K562 (cell line): ENCODE measurements around the gene HMGN1. TPM values are rescaled to one million over a fixed set of nuclear protein-coding genes. Genes with fewer than 3 reads are reported as not detected.

Experiments
- BACH1 ChIP-seq: fragments of 200-800 bp; sonication (Bioruptor generic); IDR thresholded peaks from 2 replicates; pipeline ENCODE4 v1.6.1; 2016; ENCODE audit warnings: missing genetic modification characterization, missing compliant biosample characterization
- BCL6 ChIP-seq: fragments of 250-450 bp; sonication (Bioruptor Pico); IDR thresholded peaks from 2 replicates; pipeline ENCODE4 v1.4.0; 2020
- BCOR ChIP-seq: fragments of 450-650 bp; IDR thresholded peaks from 2 replicates; pipeline ENCODE4 v1.6.1; 2016
- DIDO1 ChIP-seq: fragments of 450-650 bp; IDR thresholded peaks from 2 replicates; pipeline ENCODE4 v1.6.1; 2016; ENCODE audit warnings: low read depth, missing biosample characterization, missing genetic modification characterization
- ETV1 ChIP-seq: fragments of 450-650 bp; conservative IDR thresholded peaks from 2 replicates; pipeline ENCODE4 v1.6.1; 2016; ENCODE audit warnings: missing genetic modification characterization, control low read depth, low read depth, missing compliant biosample characterization
- EWSR1 ChIP-seq: fragments of 450-650 bp; IDR thresholded peaks from 2 replicates; pipeline ENCODE4 v1.6.1; 2018; ENCODE audit warnings: borderline replicate concordance, mild to moderate bottlenecking, low read depth, moderate library complexity; ENCODE audit not compliant: partially characterized antibody
- FOXO4 ChIP-seq: fragments of 450-650 bp; formaldehyde crosslinking; IDR thresholded peaks from 2 replicates; pipeline ENCODE4 v1.4.0; 2020; ENCODE audit warnings: mild to moderate bottlenecking, moderate library complexity
- HDAC2 ChIP-seq: fragments of 450-650 bp; IDR thresholded peaks from 2 replicates; pipeline ENCODE4 v1.6.1; 2016; ENCODE audit warnings: mild to moderate bottlenecking
- HEY1 ChIP-seq: fragments of 250-450 bp; sonication (Bioruptor Pico); IDR thresholded peaks from 2 replicates; pipeline ENCODE4 v1.5.0; 2020; ENCODE audit warnings: mild to moderate bottlenecking, moderate library complexity, borderline replicate concordance
- IFI16 ChIP-seq: fragments of 250-450 bp; sonication (Bioruptor Pico); IDR thresholded peaks from 2 replicates; pipeline ENCODE4 v2.1.2; 2022; ENCODE audit warnings: mild to moderate bottlenecking, inconsistent platforms
- ILK ChIP-seq: fragments of 450-650 bp; IDR thresholded peaks from 2 replicates; pipeline ENCODE4 v1.6.1; 2016; ENCODE audit warnings: missing genetic modification characterization, low read depth, mild to moderate bottlenecking, missing compliant biosample characterization, moderate library complexity, borderline replicate concordance
- KLF6 ChIP-seq: fragments of 250-450 bp; sonication (Bioruptor Pico); IDR thresholded peaks from 2 replicates; pipeline ENCODE4 v1.4.0; 2020; ENCODE audit warnings: mild to moderate bottlenecking, moderate library complexity, borderline replicate concordance
- MECOM ChIP-seq: fragments of 250-450 bp; sonication (Bioruptor Pico); IDR thresholded peaks from 2 replicates; pipeline ENCODE4 v1.8.0; 2022; ENCODE audit warnings: inconsistent platforms
- NFE2L1 ChIP-seq: fragments of 450-650 bp; IDR thresholded peaks from 2 replicates; pipeline ENCODE4 v1.6.1; 2016; ENCODE audit warnings: missing genetic modification characterization, low read depth, mild to moderate bottlenecking, missing compliant biosample characterization, moderate library complexity, borderline replicate concordance
- NR1H2 ChIP-seq: sonication (generic); formaldehyde crosslinking; IDR thresholded peaks from 2 replicates; pipeline ENCODE4 v1.4.0; 2020; ENCODE audit warnings: mild to moderate bottlenecking, missing genetic modification reagents
- NR2C2 ChIP-seq, 2 experiments: fragments of 200-800 bp in 1 of 2; sonication (Bioruptor generic) in 1 of 2; sonication (generic) in 1 of 2; formaldehyde crosslinking in 1 of 2; IDR thresholded peaks; 2 replicates each; pipeline versions ENCODE4 v1.6.1 to v1.8.0; 2016 to 2022; ENCODE audit warnings: mild to moderate bottlenecking in 1 of 2, missing compliant biosample characterization in 1 of 2, missing genetic modification characterization in 1 of 2, missing genetic modification reagents in 1 of 2
- SMAD3 ChIP-seq: fragments of 450-650 bp; formaldehyde crosslinking; conservative IDR thresholded peaks from 2 replicates; pipeline ENCODE4 v1.4.0; 2020; ENCODE audit warnings: mild to moderate bottlenecking
- SP1 ChIP-seq: sonication (generic); formaldehyde crosslinking; IDR thresholded peaks from 2 replicates; pipeline ENCODE4 v1.8.1; 2022; ENCODE audit warnings: mild to moderate bottlenecking, missing genetic modification reagents
- ZKSCAN8 ChIP-seq: fragments of 200-800 bp; sonication (Bioruptor generic); IDR thresholded peaks from 2 replicates; pipeline ENCODE4 v1.6.1; 2016; ENCODE audit warnings: missing genetic modification characterization, missing compliant biosample characterization
- ZNF165 ChIP-seq: fragments of 250-450 bp; sonication (Bioruptor Pico); IDR thresholded peaks from 2 replicates; pipeline ENCODE4 v1.4.0; 2020; ENCODE audit warnings: borderline replicate concordance
- ZNF239 ChIP-seq: fragments of 250-450 bp; sonication (Bioruptor Pico); IDR thresholded peaks from 2 replicates; pipeline ENCODE4 v1.4.0; 2020; ENCODE audit warnings: mild to moderate bottlenecking
- ZNF354B ChIP-seq: fragments of 250-450 bp; sonication (Bioruptor Pico); IDR thresholded peaks from 2 replicates; pipeline ENCODE4 v1.4.0; 2020
- ZNF561 ChIP-seq: fragments of 450-650 bp; formaldehyde crosslinking; conservative IDR thresholded peaks from 2 replicates; pipeline ENCODE4 v1.4.0; 2020; ENCODE audit warnings: mild to moderate bottlenecking, moderate library complexity
- ZNF766 ChIP-seq: fragments of 200-800 bp; sonication (Bioruptor generic); conservative IDR thresholded peaks from 2 replicates; pipeline ENCODE4 v1.6.1; 2016; ENCODE audit warnings: missing genetic modification characterization, missing compliant biosample characterization
- polyA plus RNA-seq, 8 experiments: library from polyadenylated mRNA; depleted of rRNA in 4 of 8; stranded (reverse) in 5 of 8; unstranded in 3 of 8; fragments of >200 nt; fragmentation: Nextera tagmentation in 2 of 8; fragmentation: Illumina TruSeq in 1 of 8; extraction: Ambion mirVana in 2 of 8; extraction: Trizol in 1 of 8; gene quantifications; 2 replicates each; pipeline versions ENCODE4 v1.2.1 to v1.2.3, GENCODE V29; 2011 to 2014; ENCODE audit warnings: inconsistent platforms in 1 of 8, missing spikeins in 1 of 8
- total RNA-seq, 7 experiments: library from RNA; depleted of rRNA in 6 of 7; stranded (reverse); fragments of >200 nt in 6 of 7; fragmentation: Illumina TruSeq in 2 of 7; extraction: Trizol in 2 of 7; gene quantifications; 2 replicates each; pipeline versions ENCODE4 v1.2.1 to v1.2.3, GENCODE V29; 2011 to 2021; ENCODE audit warnings: low replicate concordance in 1 of 7
- TF ChIP-seq, protein P1 (sequence below): fragments of 250-450 bp; sonication (Bioruptor Pico); IDR thresholded peaks from 2 replicates; pipeline ENCODE4 v1.8.0; 2021; ENCODE audit warnings: moderate library complexity, mild to moderate bottlenecking, inconsistent platforms
- TF ChIP-seq, protein P2 (sequence below): fragments of 200-800 bp; sonication (Bioruptor generic); IDR thresholded peaks from 2 replicates; pipeline ENCODE4 v1.6.1; 2017; ENCODE audit warnings: missing genetic modification characterization, missing compliant biosample characterization

HMGN1 gene
- total and polyA plus RNA-seq, 9 of the 15 experiments (the other 6 are each of a cell fraction or from before 2014, with no cell fraction given), result 124 to 626 (median 498) TPM

- peak; percentile 83 for TF ChIP-seq ZNF354B (CRISPR knock-in tag)
- TF ChIP-seq, protein P1, sequence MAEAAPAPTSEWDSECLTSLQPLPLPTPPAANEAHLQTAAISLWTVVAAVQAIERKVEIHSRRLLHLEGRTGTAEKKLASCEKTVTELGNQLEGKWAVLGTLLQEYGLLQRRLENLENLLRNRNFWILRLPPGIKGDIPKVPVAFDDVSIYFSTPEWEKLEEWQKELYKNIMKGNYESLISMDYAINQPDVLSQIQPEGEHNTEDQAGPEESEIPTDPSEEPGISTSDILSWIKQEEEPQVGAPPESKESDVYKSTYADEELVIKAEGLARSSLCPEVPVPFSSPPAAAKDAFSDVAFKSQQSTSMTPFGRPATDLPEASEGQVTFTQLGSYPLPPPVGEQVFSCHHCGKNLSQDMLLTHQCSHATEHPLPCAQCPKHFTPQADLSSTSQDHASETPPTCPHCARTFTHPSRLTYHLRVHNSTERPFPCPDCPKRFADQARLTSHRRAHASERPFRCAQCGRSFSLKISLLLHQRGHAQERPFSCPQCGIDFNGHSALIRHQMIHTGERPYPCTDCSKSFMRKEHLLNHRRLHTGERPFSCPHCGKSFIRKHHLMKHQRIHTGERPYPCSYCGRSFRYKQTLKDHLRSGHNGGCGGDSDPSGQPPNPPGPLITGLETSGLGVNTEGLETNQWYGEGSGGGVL (CRISPR knock-in tag), result 0 out of 2 replicates have a peak, but pooled peaks have one; percentile 26
- peak; percentile 57; the same call in 1 of the 2 replicates for TF ChIP-seq NFE2L1 (tag)
- peak; percentile 72; the same call in 1 of the 2 replicates for TF ChIP-seq ZNF561 (CRISPR knock-in tag)
- TF ChIP-seq SMAD3, result peak; percentile 97
- peak; percentile 96 for TF ChIP-seq ZNF766 (CRISPR knock-in tag)
- TF ChIP-seq NR2C2 (CRISPR knock-in tag; IDR thresholded peaks at IDR 0.05), result no peak
- peak; percentile 49; the same call in 1 of the 2 replicates for TF ChIP-seq NR2C2 (tag; IDR thresholded peaks at IDR 0.05)
- TF ChIP-seq FOXO4 (CRISPR knock-in tag), result 0 out of 2 replicates have a peak, but pooled peaks have one; percentile 88
- TF ChIP-seq NR1H2, result no peak
- TF ChIP-seq ZNF239, result peak; percentile 89
- peak; percentile 84 for TF ChIP-seq BACH1
- peak; percentile 81 for TF ChIP-seq DIDO1
- TF ChIP-seq HEY1 (CRISPR knock-in tag), result peak; percentile 81; the same call in 1 of the 2 replicates
- peak; percentile 89 for TF ChIP-seq ILK (tag)
- TF ChIP-seq MECOM (CRISPR knock-in tag), result peak; percentile 93
- no peak for TF ChIP-seq BCOR
- TF ChIP-seq IFI16 (CRISPR knock-in tag), result peak; percentile 69; the same call in 1 of the 2 replicates
- TF ChIP-seq ZNF165 (CRISPR knock-in tag), result peak; percentile 77; the same call in 1 of the 2 replicates
- no peak for TF ChIP-seq HDAC2
- TF ChIP-seq ZKSCAN8 (CRISPR knock-in tag), result peak; percentile 79
- TF ChIP-seq ETV1 (tag), result peak; percentile 64; the same call in 1 of the 2 replicates
- no peak for TF ChIP-seq EWSR1
- TF ChIP-seq, protein P2, sequence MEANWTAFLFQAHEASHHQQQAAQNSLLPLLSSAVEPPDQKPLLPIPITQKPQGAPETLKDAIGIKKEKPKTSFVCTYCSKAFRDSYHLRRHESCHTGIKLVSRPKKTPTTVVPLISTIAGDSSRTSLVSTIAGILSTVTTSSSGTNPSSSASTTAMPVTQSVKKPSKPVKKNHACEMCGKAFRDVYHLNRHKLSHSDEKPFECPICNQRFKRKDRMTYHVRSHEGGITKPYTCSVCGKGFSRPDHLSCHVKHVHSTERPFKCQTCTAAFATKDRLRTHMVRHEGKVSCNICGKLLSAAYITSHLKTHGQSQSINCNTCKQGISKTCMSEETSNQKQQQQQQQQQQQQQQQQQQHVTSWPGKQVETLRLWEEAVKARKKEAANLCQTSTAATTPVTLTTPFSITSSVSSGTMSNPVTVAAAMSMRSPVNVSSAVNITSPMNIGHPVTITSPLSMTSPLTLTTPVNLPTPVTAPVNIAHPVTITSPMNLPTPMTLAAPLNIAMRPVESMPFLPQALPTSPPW (CRISPR knock-in tag), result peak; percentile 26; the same call in 1 of the 2 replicates
- no peak for TF ChIP-seq SP1 (CRISPR knock-in tag)
- TF ChIP-seq KLF6 (CRISPR knock-in tag), result peak; percentile 98
- peak; percentile 79; the same call in 1 of the 2 replicates for TF ChIP-seq BCL6 (CRISPR knock-in tag)
These were observed 10.5 kb upstream of the HMGN1 start (continued) for GRCh38 chr21:39359382-39359781.
